Esophagus muscularis mucosa (tissue), 4 donors: Measurements from ENCODE around the gene DEPP1. TPM values are rescaled to one million over a fixed set of nuclear protein-coding genes. Genes with fewer than 3 reads are reported as not detected.

ENCODE experiments used
- DNase-seq: peaks from one replicate; pipeline ENCODE4 v3.0.0-alpha.2; 2017; ENCODE audit errors: extremely low spot score
- H3K27ac ChIP-seq, 4 donors: fragments of 200-600 bp; sonication (generic); replicated peaks in 1 of 4; 1 replicate in 3 of 4; 2 replicates in 1 of 4; pipeline ENCODE4 v1.5.1; 2016 to 2019; ENCODE audit warnings: mild to moderate bottlenecking in 1 of 4
- H3K27me3 ChIP-seq, 4 donors: fragments of 200-600 bp; sonication (generic); one replicate each; pipeline versions ENCODE4 v1.5.1 to v1.6.0; 2016 to 2019
- H3K36me3 ChIP-seq, 4 donors: fragments of 200-600 bp; sonication (generic); one replicate each; pipeline ENCODE4 v1.5.1; 2016 to 2019
- H3K4me1 ChIP-seq, 4 donors: fragments of 200-600 bp; sonication (generic); one replicate each; pipeline ENCODE4 v1.5.1; 2016 to 2019
- H3K4me3 ChIP-seq, 4 donors: fragments of 200-600 bp; sonication (generic); 1 replicate in 2 of 4; 2 replicates in 2 of 4; pipeline ENCODE4 v1.5.1; 2016 to 2019; ENCODE audit warnings: mild to moderate bottlenecking in 4 of 4, moderate library complexity in 1 of 4
- H3K9me3 ChIP-seq, 4 donors: fragments of 200-600 bp; sonication (generic); 1 replicate in 3 of 4; 2 replicates in 1 of 4; pipeline ENCODE4 v1.5.1; 2016 to 2019
- EP300 ChIP-seq: sonication (generic); formaldehyde crosslinking; IDR thresholded peaks from one replicate; pipeline ENCODE4 v1.6.1; 2017; ENCODE audit warnings: antibody characterized with exemption
- POLR2A ChIP-seq: fragments of 450-650 bp; IDR thresholded peaks from one replicate; pipeline ENCODE4 v1.6.1; 2017; ENCODE audit warnings: antibody characterized with exemption, moderate library complexity, mild to moderate bottlenecking, low read depth
- POLR2AphosphoS5 ChIP-seq, 2 donors: sonication (generic); formaldehyde crosslinking; IDR thresholded peaks; one replicate each; pipeline ENCODE4 v1.6.1; 2017; ENCODE audit warnings: antibody characterized with exemption in 2 of 2
- WGBS: methylation state at CpG from one replicate; pipeline ENCODE4 v1.1.5; 2018; 5-methylcytosine and 5-hydroxymethylcytosine counted together
- intact Hi-C: fragments of 100-400 bp; cut with DNase I; formaldehyde crosslinking; loops from one replicate; pipeline ENCODE4 v1.15.1; 2023
- total RNA-seq, 4 donors: library from RNA; depleted of rRNA; stranded (reverse); fragments of >200 nt; gene quantifications; one replicate each; pipeline versions ENCODE4 v1.1.0 to v1.2.1, GENCODE V29; 2016
- TF ChIP-seq, protein P1 (sequence below), 3 experiments: fragments of 200-600 bp in 2 of 3; fragments of 450-650 bp in 1 of 3; sonication (generic) in 2 of 3; IDR thresholded peaks; one replicate each; pipeline ENCODE4 v1.5.1; 2017 to 2019; ENCODE audit warnings: antibody characterized with exemption in 3 of 3, mild to moderate bottlenecking in 2 of 3, moderate library complexity in 1 of 3

DEPP1 gene
- total RNA-seq, 4 donors from 2014 or later = 32.0 to 413 (median 126) TPM

DNA sequence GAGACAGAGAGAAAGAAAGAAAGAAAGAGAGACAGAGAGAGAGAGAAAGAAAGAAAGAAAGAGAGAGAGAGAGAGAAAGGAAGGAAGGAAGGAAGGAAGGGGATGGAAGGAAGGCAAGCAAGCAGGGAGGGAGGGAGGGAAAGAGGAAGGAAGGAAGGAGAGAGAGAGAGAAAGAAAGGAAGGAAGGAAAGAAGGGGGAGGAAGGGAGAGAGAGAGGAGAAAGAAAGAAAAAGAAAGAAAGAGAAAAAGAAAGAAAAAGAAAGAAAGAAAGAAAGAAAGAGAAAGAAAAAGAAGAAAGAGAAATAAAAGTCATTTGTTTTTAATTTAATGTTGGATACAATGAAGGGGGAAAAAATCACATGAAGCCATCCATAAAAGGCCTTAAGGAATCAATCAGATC lies 23.6 kb downstream of the DEPP1 start:
- intact Hi-C loops = no loop called here
- no peaks in the 10 kb centered on the region for H3K9me3 ChIP-seq
- no peaks in the 10 kb centered on the region for H3K27me3 ChIP-seq
- H3K4me3 ChIP-seq = no peak overlapping the region
- H3K27ac ChIP-seq = peak overlapping the region in 2 of 4 donors; percentile 17 to 36
- peaks cover 0 to 22% (median 4%) of the 10 kb centered on the region in 4 donors for H3K36me3 ChIP-seq
- H3K4me1 ChIP-seq = peaks cover 22 to 53% (median 41%) of the 10 kb centered on the region in 4 donors
- no peak for DNase-seq
- TF ChIP-seq EP300 = no peak
- no peak for TF ChIP-seq POLR2A
- TF ChIP-seq POLR2AphosphoS5 (IDR thresholded peaks at IDR 0.05) = no peak
- TF ChIP-seq, protein P1, sequence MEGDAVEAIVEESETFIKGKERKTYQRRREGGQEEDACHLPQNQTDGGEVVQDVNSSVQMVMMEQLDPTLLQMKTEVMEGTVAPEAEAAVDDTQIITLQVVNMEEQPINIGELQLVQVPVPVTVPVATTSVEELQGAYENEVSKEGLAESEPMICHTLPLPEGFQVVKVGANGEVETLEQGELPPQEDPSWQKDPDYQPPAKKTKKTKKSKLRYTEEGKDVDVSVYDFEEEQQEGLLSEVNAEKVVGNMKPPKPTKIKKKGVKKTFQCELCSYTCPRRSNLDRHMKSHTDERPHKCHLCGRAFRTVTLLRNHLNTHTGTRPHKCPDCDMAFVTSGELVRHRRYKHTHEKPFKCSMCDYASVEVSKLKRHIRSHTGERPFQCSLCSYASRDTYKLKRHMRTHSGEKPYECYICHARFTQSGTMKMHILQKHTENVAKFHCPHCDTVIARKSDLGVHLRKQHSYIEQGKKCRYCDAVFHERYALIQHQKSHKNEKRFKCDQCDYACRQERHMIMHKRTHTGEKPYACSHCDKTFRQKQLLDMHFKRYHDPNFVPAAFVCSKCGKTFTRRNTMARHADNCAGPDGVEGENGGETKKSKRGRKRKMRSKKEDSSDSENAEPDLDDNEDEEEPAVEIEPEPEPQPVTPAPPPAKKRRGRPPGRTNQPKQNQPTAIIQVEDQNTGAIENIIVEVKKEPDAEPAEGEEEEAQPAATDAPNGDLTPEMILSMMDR (IDR thresholded peaks at IDR 0.05) = no peak

DNA sequence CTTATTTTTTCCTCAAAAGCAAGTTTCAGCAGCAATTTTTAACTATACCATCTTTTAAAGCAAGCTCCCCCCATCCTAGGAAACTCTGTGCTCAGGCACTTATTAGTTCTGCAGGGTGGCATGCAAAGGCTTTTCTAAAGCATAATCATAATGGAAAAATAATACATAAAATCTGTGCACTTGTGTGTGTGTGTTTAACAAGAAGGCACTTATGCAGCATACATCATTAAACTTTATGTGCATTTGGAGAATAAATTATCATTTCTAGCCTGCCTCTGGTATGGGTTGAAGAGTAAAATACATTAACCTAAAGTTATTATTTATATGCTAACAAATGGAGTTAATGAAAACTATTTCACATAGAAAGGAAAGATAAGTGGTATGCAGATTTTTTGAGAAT lies 24.6 kb downstream of the DEPP1 start:
- intact Hi-C loops = no loop called here
- TF ChIP-seq EP300 (no peak), POLR2A (no peak), POLR2AphosphoS5 (IDR thresholded peaks at IDR 0.05) (no peak)
- TF ChIP-seq, protein P1 (IDR thresholded peaks at IDR 0.05) = no peak
- DNase-seq = no peak
- Histone ChIP-seq H3K4me3 (no peak overlapping the region), H3K27me3 (no peaks in the 10 kb centered on the region), H3K4me1 (peaks cover 26 to 62% (median 43%) of the 10 kb centered on the region in 4 donors), H3K9me3 (no peaks in the 10 kb centered on the region), H3K27ac (no peak overlapping the region), H3K36me3 (peaks cover 0 to 22% (median 4%) of the 10 kb centered on the region in 4 donors)

- H3K36me3 ChIP-seq = peaks cover 0 to 22% (median 4%) of the 10 kb centered on the region in 4 donors
- H3K27ac ChIP-seq = peak overlapping the region in 1 of 4 donors; percentile 14
- H3K9me3 ChIP-seq = no peaks in the 10 kb centered on the region
- H3K4me1 ChIP-seq = peaks cover 15 to 66% (median 32%) of the 10 kb centered on the region in 4 donors
- TF ChIP-seq EP300 (no peak), POLR2A (no peak), POLR2AphosphoS5 (IDR thresholded peaks at IDR 0.05) (no peak)
- TF ChIP-seq, protein P1 (IDR thresholded peaks at IDR 0.05) = no peak
- H3K4me3 ChIP-seq = no peak overlapping the region
- no peak for DNase-seq
- H3K27me3 ChIP-seq = no peaks in the 10 kb centered on the region
- intact Hi-C loops = no loop called here
- WGBS = 27% methylated on average over 2 of the region's 2 CpGs
Observed at GRCh38 chr10:44952779-44953231, 25.8 kb downstream of the DEPP1 start.

- WGBS = 84% methylated on average over 7 of the region's 7 CpGs
- H3K27me3 ChIP-seq = no peaks in the 10 kb centered on the region
Observed at GRCh38 chr10:44951576-44952226, 26.9 kb downstream of the DEPP1 start.

More at GRCh38 chr10:44951576-44952226, 26.9 kb downstream of the DEPP1 start:
- Histone ChIP-seq H3K4me3 (no peak overlapping the region), H3K27ac (no peak overlapping the region), H3K36me3 (peaks cover 0 to 22% (median 4%) of the 10 kb centered on the region in 4 donors), H3K9me3 (no peaks in the 10 kb centered on the region), H3K4me1 (peaks cover 10 to 63% (median 23%) of the 10 kb centered on the region in 4 donors)
- intact Hi-C loops = no loop called here
- TF ChIP-seq, protein P1 (IDR thresholded peaks at IDR 0.05) = no peak
- TF ChIP-seq EP300 = no peak
- no peak for TF ChIP-seq POLR2AphosphoS5 (IDR thresholded peaks at IDR 0.05)
- no peak for TF ChIP-seq POLR2A
- no peak for DNase-seq
